ENCODE measurements around the gene IRF5. TPM values are rescaled to one million over a fixed set of nuclear protein-coding genes. Genes with fewer than 3 reads are reported as not detected.

IRF5 gene
- total RNA-seq, 1 experiment from 2014 or later: 16.5 TPM

GRCh38 chr7:128914566-128915151 lies 23.1 kb upstream of the IRF5 start:
- intact Hi-C loops (cut with micrococcal nuclease): no loop called here

More at GRCh38 chr7:128914566-128915151, 23.1 kb upstream of the IRF5 start:
- Histone ChIP-seq H3K27me3 (ENCODE audit: insufficient read depth, low read length) (no peaks in the 10 kb centered on the region; the same call in 1 of the 2 replicates), H3K4me3 (replicated peaks in 1 of 2; ENCODE audit: low read depth in 1 of 2, low read length in 2 of 2) (no peak overlapping the region), H3K27ac (ENCODE audit: low read depth, low read length) (no peak overlapping the region), H3K9me2 (ENCODE audit: insufficient read depth) (no peaks in the 10 kb centered on the region), H3K9me3 (ENCODE audit: control insufficient read depth in 1 of 2, insufficient read depth in 1 of 2, low read depth in 1 of 2, low read length in 2 of 2) (no peaks in the 10 kb centered on the region), H3K9ac (ENCODE audit: low read length) (no peak overlapping the region), H3K4me2 (ENCODE audit: low read length) (no peak overlapping the region), H4K20me1 (ENCODE audit: insufficient read depth) (no peaks in the 10 kb centered on the region), H3K79me2 (ENCODE audit: insufficient read depth, low read length) (no peaks in the 10 kb centered on the region), H2AFZ (ENCODE audit: low read depth, low read length, poor library complexity, severe bottlenecking) (no peak overlapping the region), H3K36me3 (ENCODE audit: control insufficient read depth in 1 of 2, insufficient read depth in 2 of 2, low read length in 2 of 2) (no peaks in the 10 kb centered on the region), H3K4me1 (ENCODE audit: control insufficient read depth in 1 of 2, insufficient read depth in 2 of 2, low read length in 2 of 2) (peaks cover 0 to 5% of the 10 kb centered on the region in 2 experiments; a peak in 1 of 4 replicates)
- POLR2A ChIA-PET: no interaction called here
- BruUV-seq (replicated peaks): no TSS peak
- RAD21 ChIA-PET (ENCODE audit: low non-redundant PET in 1 of 2, low total read pairs in 2 of 2, uncharacterized antibody in 2 of 2, unreplicated experiment in 2 of 2): no interaction called here
- no peak for ATAC-seq
- DNase-seq (ENCODE audit: low read depth, low spot score): no peak
- CTCF ChIA-PET: no interaction called here
- TF ChIP-seq CBX3 (IDR thresholded peaks at IDR 0.05; ENCODE audit: low read depth): no peak
- TF ChIP-seq YY1 (IDR thresholded peaks at IDR 0.05; ENCODE audit: extremely low read depth, insufficient replicate concordance, low read depth, low read length): no peak
- no peak for TF ChIP-seq ZNF274 (IDR thresholded peaks at IDR 0.05; ENCODE audit: low read depth, low read length)
- TF ChIP-seq SP1 (IDR thresholded peaks at IDR 0.05; ENCODE audit: low read depth): no peak
- TF ChIP-seq TCF7L2 (IDR thresholded peaks at IDR 0.05; ENCODE audit: borderline replicate concordance, extremely low read depth, insufficient read depth, insufficient read length): no peak
- TF ChIP-seq, protein P1, sequence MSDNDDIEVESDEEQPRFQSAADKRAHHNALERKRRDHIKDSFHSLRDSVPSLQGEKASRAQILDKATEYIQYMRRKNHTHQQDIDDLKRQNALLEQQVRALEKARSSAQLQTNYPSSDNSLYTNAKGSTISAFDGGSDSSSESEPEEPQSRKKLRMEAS (IDR thresholded peaks at IDR 0.05): no peak
- TF ChIP-seq ATF3 (IDR thresholded peaks at IDR 0.05): no peak
- no peak for TF ChIP-seq FOSL1 (IDR thresholded peaks at IDR 0.05; ENCODE audit: low read depth)
- TF ChIP-seq SRF (IDR thresholded peaks at IDR 0.05; ENCODE audit: low read depth): no peak
- no peak for TF ChIP-seq CTCF (IDR thresholded peaks at IDR 0.05 in 2 of 3, conservative IDR thresholded peaks at IDR 0.05 in 1 of 3; ENCODE audit: borderline replicate concordance in 1 of 3, insufficient read depth in 1 of 3, low read depth in 2 of 3, low read length in 2 of 3)
- TF ChIP-seq SIN3A (IDR thresholded peaks at IDR 0.05; ENCODE audit: low read depth): no peak
- no peak for TF ChIP-seq EZH2phosphoT487 (IDR thresholded peaks at IDR 0.05; ENCODE audit: borderline replicate concordance)
- TF ChIP-seq REST (IDR thresholded peaks at IDR 0.05; ENCODE audit: low read depth): no peak
- TF ChIP-seq JUND (IDR thresholded peaks at IDR 0.05): no peak
- no peak for TF ChIP-seq EZH2 (IDR thresholded peaks at IDR 0.05)
- TF ChIP-seq RAD21 (IDR thresholded peaks at IDR 0.05; ENCODE audit: low read depth): no peak
- TF ChIP-seq ELF1 (IDR thresholded peaks at IDR 0.05; ENCODE audit: borderline replicate concordance, low read depth): no peak
- TF ChIP-seq CEBPB (IDR thresholded peaks at IDR 0.05; ENCODE audit: low read depth): no peak
- TF ChIP-seq ZBTB33 (IDR thresholded peaks at IDR 0.05; ENCODE audit: extremely low read depth, insufficient replicate concordance, low read length): no peak
- no peak for TF ChIP-seq EGR1 (IDR thresholded peaks at IDR 0.05; ENCODE audit: low read depth)

Data from HCT116 (cell line).